H1 (cell line): ENCODE data around the gene CHST11. TPM values are rescaled to one million over a fixed set of nuclear protein-coding genes. Genes with fewer than 3 reads are reported as not detected.

ENCODE experiments used
- CTCF ChIA-PET: fragments of 300-600 bp; sonication (Branson Sonifier 250); formaldehyde crosslinking; loops from one replicate; lab custom pipeline; 2021; ENCODE audit not compliant: partially characterized antibody; lab: Charles Lee
- POLR2A ChIA-PET: fragments of 300-600 bp; sonication (Branson Sonifier 250); formaldehyde crosslinking; loops from one replicate; lab custom pipeline; 2021; ENCODE audit warnings: inconsistent platforms; ENCODE audit not compliant: partially characterized antibody; lab: Charles Lee
- DNase-seq, 2 experiments: peaks; one replicate each; pipeline versions ENCODE4 v3.0.0 to v3.0.0-alpha.2; 2010 to 2022; ENCODE audit warnings: low spot score in 2 of 2, low read depth in 1 of 2, mixed read lengths in 1 of 2
- FAIRE-seq: peaks from 2 replicates; lab custom pipeline; 2011; peaks lifted over from hg19 to GRCh38; lab: Jason Lieb, UNC
- H2AFZ ChIP-seq: 2 replicates; pipeline ENCODE4 v1.8.1; 2012; ENCODE audit warnings: low read length, inconsistent platforms
- H2AK5ac ChIP-seq: 2 replicates; pipeline ENCODE4 v1.6.1; 2013; ENCODE audit warnings: low read depth, low read length
- H2BK120ac ChIP-seq: replicated peaks from 2 replicates; pipeline ENCODE3; 2013; ENCODE audit warnings: low read depth, low read length, inconsistent platforms
- H2BK12ac ChIP-seq: 2 replicates; pipeline ENCODE4 v1.6.1; 2013; ENCODE audit warnings: low read depth, low read length
- H2BK15ac ChIP-seq: 2 replicates; pipeline ENCODE4 v1.6.1; 2013; ENCODE audit warnings: low read length
- H2BK20ac ChIP-seq: 2 replicates; pipeline ENCODE4 v1.6.1; 2013; ENCODE audit warnings: low read length
- H2BK5ac ChIP-seq: 2 replicates; pipeline ENCODE4 v1.6.1; 2013; ENCODE audit warnings: low read depth, low read length
- H3K14ac ChIP-seq: 2 replicates; pipeline ENCODE4 v1.6.1; 2013; ENCODE audit warnings: inconsistent platforms; ENCODE audit not compliant: insufficient read length
- H3K18ac ChIP-seq: 2 replicates; pipeline ENCODE4 v1.6.1; 2013; ENCODE audit warnings: low read length; ENCODE audit errors: extremely low read depth
- H3K23ac ChIP-seq: 2 replicates; pipeline ENCODE4 v1.6.1; 2013; ENCODE audit warnings: inconsistent platforms; ENCODE audit not compliant: insufficient read length
- H3K23me2 ChIP-seq: 2 replicates; pipeline ENCODE4 v1.6.1; 2013; ENCODE audit warnings: low read depth, low read length
- H3K27ac ChIP-seq: 2 replicates; pipeline ENCODE4 v1.6.1; 2011; ENCODE audit warnings: low read depth, low read length, inconsistent platforms
- H3K27me3 ChIP-seq, 4 experiments: replicated peaks in 1 of 4; 1 replicate in 1 of 4; 2 replicates in 3 of 4; pipeline versions ENCODE4 v1.6.1 to v1.8.1; 2011 to 2013; ENCODE audit warnings: low read length in 3 of 4, mild to moderate bottlenecking in 3 of 4, inconsistent platforms in 2 of 4, mixed read lengths in 2 of 4, moderate library complexity in 1 of 4; ENCODE audit not compliant: control insufficient read depth in 3 of 4, insufficient read depth in 3 of 4; ENCODE audit errors: extremely low read depth in 1 of 4
- H3K36me3 ChIP-seq, 4 experiments: 2 replicates each; pipeline versions ENCODE4 v1.6.1 to v1.8.1; 2011 to 2013; ENCODE audit warnings: mild to moderate bottlenecking in 4 of 4, low read length in 3 of 4, moderate library complexity in 2 of 4, control low read depth in 1 of 4, inconsistent platforms in 1 of 4; ENCODE audit not compliant: insufficient read depth in 4 of 4, control insufficient read depth in 2 of 4
- H3K4ac ChIP-seq: replicated peaks from 2 replicates; pipeline ENCODE3; 2013; ENCODE audit warnings: low read length, low read depth, mixed read lengths, inconsistent platforms; ENCODE audit not compliant: insufficient read length
- H3K4me1 ChIP-seq, 4 experiments: replicated peaks in 1 of 4; 1 replicate in 1 of 4; 2 replicates in 3 of 4; pipeline versions ENCODE4 v1.6.1 to v1.8.1; 2011 to 2013; ENCODE audit warnings: low read length in 3 of 4, inconsistent platforms in 2 of 4, mixed read lengths in 1 of 4; ENCODE audit not compliant: insufficient read depth in 4 of 4, control insufficient read depth in 3 of 4
- H3K4me2 ChIP-seq, 2 experiments: 2 replicates each; pipeline versions ENCODE4 v1.6.1 to v1.8.1; 2011 to 2013; ENCODE audit warnings: low read depth in 2 of 2, low read length in 2 of 2, control low read depth in 1 of 2, inconsistent platforms in 1 of 2, mild to moderate bottlenecking in 1 of 2; ENCODE audit not compliant: insufficient read depth in 1 of 2
- H3K4me3 ChIP-seq, 4 experiments: fragments of 200-600, 300-600 bp in 1 of 4; sonication (generic), shearing (Covaris generic), sonication (Bioruptor Twin) in 1 of 4; 2 replicates each; pipeline versions ENCODE4 v1.5.1 to v1.8.1; 2011 to 2016; ENCODE audit warnings: low read length in 4 of 4, low read depth in 3 of 4, control low read depth in 2 of 4, inconsistent platforms in 2 of 4, mild to moderate bottlenecking in 2 of 4, mixed read lengths in 1 of 4, moderate library complexity in 1 of 4; ENCODE audit not compliant: insufficient read depth in 2 of 4; ENCODE audit errors: extremely low read depth in 1 of 4
- H3K56ac ChIP-seq: replicated peaks from 2 replicates; pipeline ENCODE3; 2013; ENCODE audit warnings: low read depth, mild to moderate bottlenecking, mixed read lengths, low read length, inconsistent platforms; ENCODE audit not compliant: insufficient read length
- H3K79me1 ChIP-seq: 2 replicates; pipeline ENCODE4 v1.6.1; 2013; ENCODE audit warnings: low read depth, low read length, control low read depth
- H3K79me2 ChIP-seq, 2 experiments: 2 replicates each; pipeline versions ENCODE4 v1.6.1 to v1.8.1; 2012 to 2013; ENCODE audit warnings: low read length in 2 of 2, mild to moderate bottlenecking in 2 of 2, inconsistent platforms in 1 of 2; ENCODE audit not compliant: insufficient read depth in 2 of 2, control insufficient read depth in 1 of 2
- H3K9ac ChIP-seq, 4 experiments: replicated peaks in 1 of 4; 1 replicate in 1 of 4; 2 replicates in 3 of 4; pipeline versions ENCODE4 v1.6.1 to v1.8.1; 2011 to 2013; ENCODE audit warnings: low read depth in 3 of 4, low read length in 3 of 4, control low read depth in 2 of 4, mild to moderate bottlenecking in 2 of 4, moderate library complexity in 2 of 4, inconsistent platforms in 1 of 4; ENCODE audit errors: extremely low read depth in 1 of 4
- H3K9me3 ChIP-seq, 2 experiments: 2 replicates each; pipeline versions ENCODE4 v1.6.1 to v1.8.1; 2012 to 2013; ENCODE audit warnings: mild to moderate bottlenecking in 2 of 2, moderate library complexity in 2 of 2, control low read depth in 1 of 2, inconsistent platforms in 1 of 2, low read depth in 1 of 2, low read length in 1 of 2, mixed read lengths in 1 of 2; ENCODE audit not compliant: insufficient read depth in 2 of 2
- H4K20me1 ChIP-seq, 2 experiments: replicated peaks in 1 of 2; 2 replicates each; pipeline versions ENCODE3 to v1.8.1; 2011 to 2013; ENCODE audit warnings: inconsistent platforms in 2 of 2, low read length in 2 of 2, mild to moderate bottlenecking in 1 of 2; ENCODE audit not compliant: insufficient read depth in 2 of 2, control insufficient read depth in 1 of 2
- H4K5ac ChIP-seq: 2 replicates; pipeline ENCODE4 v1.6.1; 2013; ENCODE audit warnings: low read length, low read depth, mixed read lengths, inconsistent platforms; ENCODE audit not compliant: insufficient read length
- H4K8ac ChIP-seq: 2 replicates; pipeline ENCODE4 v1.8.0; 2013; ENCODE audit warnings: mild to moderate bottlenecking, moderate library complexity, low read length, inconsistent platforms; ENCODE audit not compliant: insufficient read depth; ENCODE audit errors: extremely low read depth
- H4K91ac ChIP-seq: replicated peaks from 2 replicates; pipeline ENCODE3; 2013; ENCODE audit warnings: low read length, mixed read lengths, inconsistent platforms; ENCODE audit not compliant: insufficient read length
- WGBS, 2 experiments: shearing (Covaris generic) in 1 of 2; methylation state at CpG; one replicate each; pipeline versions ENCODE4 v1.1.6 to v1.1.7; 2013 to 2015; ENCODE audit warnings: low lambda C conversion rate in 2 of 2, mixed read lengths in 2 of 2, inconsistent platforms in 1 of 2, low coverage in 1 of 2, missing lambda C conversion rate in 1 of 2; ENCODE audit not compliant: insufficient replicate concordance in 2 of 2, insufficient coverage in 1 of 2, insufficient read length in 1 of 2; ENCODE audit errors: extremely low coverage in 1 of 2, missing lambda C conversion rate in 1 of 2; 5-methylcytosine and 5-hydroxymethylcytosine counted together
- polyA plus RNA-seq, 7 experiments: library from polyadenylated mRNA; depleted of rRNA in 3 of 7; stranded (reverse) in 5 of 7; unstranded in 2 of 7; fragments of >200 nt in 5 of 7; fragments of 200-250 nt in 2 of 7; gene quantifications; 1 replicate in 5 of 7; 2 replicates in 1 of 7; 4 replicates in 1 of 7; pipeline versions ENCODE4 v1.2.1 to v1.2.3, GENCODE V29; 2011 to 2013; ENCODE audit warnings: missing spikeins in 2 of 7, mixed read lengths in 2 of 7
- total RNA-seq: library from RNA; stranded (reverse); fragmentation: NEBNext Ultra II Directional; extraction: Animal tissue kit (Norgen Biotek cat#: 25700); gene quantifications from 2 replicates; pipeline ENCODE4 v1.2.1, GENCODE V29; 2021
- TF ChIP-seq, protein P1 (sequence below): IDR thresholded peaks from 2 replicates; pipeline ENCODE4 v1.6.1; 2012; ENCODE audit warnings: inconsistent platforms

The CHST11 gene
- total and polyA plus RNA-seq, 2 of the 8 experiments (the other 6 are each of a cell fraction or from before 2014, with no cell fraction given): 14.4 to 20.8 TPM

DNA sequence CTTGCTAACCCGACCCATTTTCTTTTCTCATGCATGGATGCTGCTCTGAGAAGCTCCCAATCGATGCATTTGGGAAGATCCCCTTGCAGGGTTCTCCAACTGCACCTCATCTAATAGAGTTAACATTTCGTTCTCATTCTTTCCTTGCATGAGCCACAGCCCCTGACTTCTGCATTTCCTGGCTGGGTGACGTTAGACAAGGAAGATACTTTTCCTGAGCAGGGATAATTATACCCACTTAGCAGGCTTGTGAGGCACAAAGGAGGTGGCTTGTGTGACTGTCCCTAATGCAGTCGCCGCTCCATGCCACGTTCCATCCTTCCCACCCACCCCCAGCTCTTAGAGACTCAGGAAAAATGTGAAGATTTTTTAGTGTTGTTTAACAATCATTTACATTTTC, 195.1 kb downstream of the CHST11 start:
- no peak overlapping the region for H2BK20ac ChIP-seq
- no peak overlapping the region for H3K9ac ChIP-seq
- H3K9me3 ChIP-seq: no peaks in the 10 kb centered on the region
- H3K23me2 ChIP-seq: no peaks in the 10 kb centered on the region; the same call in 1 of the 2 replicates
- no peak overlapping the region for H3K56ac ChIP-seq
- H3K4me2 ChIP-seq: no peak overlapping the region
- H3K4ac ChIP-seq: no peak overlapping the region
- H4K8ac ChIP-seq: no peak overlapping the region
- no peak overlapping the region for H2BK5ac ChIP-seq
- no peak overlapping the region for H2AFZ ChIP-seq
- H3K4me1 ChIP-seq: peaks cover 0 to 16% (median 9%) of the 10 kb centered on the region in 4 experiments; a peak in 5 of 7 replicates
- DNase-seq (no peak), FAIRE-seq (no peak)
- ChIA-PET CTCF (interaction anchor here (0.6 to 3.0 kb wide), 13 partner anchors 9 to 270 kb away, joined by 3 to 14 read pairs (median 4); no protein-coding TSS in a partner anchor), POLR2A (no interaction called here)
- WGBS, 2 experiments: 83% methylated on average over 7 of the region's 7 CpGs; no CpG with 5 or more reads in 1 of the 2 experiments
- no peak overlapping the region for H2BK120ac ChIP-seq
- no peak overlapping the region for H2BK12ac ChIP-seq
- H3K4me3 ChIP-seq: no peak overlapping the region
- no peak overlapping the region; the same call in 1 of the 2 replicates for H2AK5ac ChIP-seq
- H3K18ac ChIP-seq: no peak overlapping the region
- H3K79me1 ChIP-seq: no peaks in the 10 kb centered on the region
- no peak overlapping the region for H4K91ac ChIP-seq
- no peak overlapping the region for H3K27ac ChIP-seq
- no peaks in the 10 kb centered on the region for H3K79me2 ChIP-seq
- TF ChIP-seq, protein P1, sequence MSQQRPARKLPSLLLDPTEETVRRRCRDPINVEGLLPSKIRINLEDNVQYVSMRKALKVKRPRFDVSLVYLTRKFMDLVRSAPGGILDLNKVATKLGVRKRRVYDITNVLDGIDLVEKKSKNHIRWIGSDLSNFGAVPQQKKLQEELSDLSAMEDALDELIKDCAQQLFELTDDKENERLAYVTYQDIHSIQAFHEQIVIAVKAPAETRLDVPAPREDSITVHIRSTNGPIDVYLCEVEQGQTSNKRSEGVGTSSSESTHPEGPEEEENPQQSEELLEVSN: no peak
- H3K27me3 ChIP-seq: no peaks in the 10 kb centered on the region
- no peaks in the 10 kb centered on the region for H3K36me3 ChIP-seq
- H3K23ac ChIP-seq: no peak overlapping the region
- no peak overlapping the region for H3K14ac ChIP-seq
- no peaks in the 10 kb centered on the region for H4K20me1 ChIP-seq
- H2BK15ac ChIP-seq: no peak overlapping the region
- no peak overlapping the region for H4K5ac ChIP-seq
